Loucy (cell line): ENCODE data around the gene GRSF1.

Experiments used
- CTCF ChIP-seq: fragments of 200-600 bp; sonication (generic); conservative IDR thresholded peaks from 2 replicates; pipeline ENCODE4 v1.5.1; 2014; ENCODE audit warnings: mild to moderate bottlenecking, antibody characterized with exemption, low read length
- EZH2phosphoT487 ChIP-seq: fragments of 200-600 bp; IDR thresholded peaks from 2 replicates; pipeline ENCODE4 v1.6.1; 2018; ENCODE audit warnings: antibody characterized with exemption, mild to moderate bottlenecking, moderate library complexity, borderline replicate concordance

GRCh38 chr4:70844180-70844579 is 4.5 kb upstream of the GRSF1 start:
- no peak for TF ChIP-seq CTCF
- no peak for TF ChIP-seq EZH2phosphoT487
